ENCODE data around the gene CD81.

CD81 gene

DNA sequence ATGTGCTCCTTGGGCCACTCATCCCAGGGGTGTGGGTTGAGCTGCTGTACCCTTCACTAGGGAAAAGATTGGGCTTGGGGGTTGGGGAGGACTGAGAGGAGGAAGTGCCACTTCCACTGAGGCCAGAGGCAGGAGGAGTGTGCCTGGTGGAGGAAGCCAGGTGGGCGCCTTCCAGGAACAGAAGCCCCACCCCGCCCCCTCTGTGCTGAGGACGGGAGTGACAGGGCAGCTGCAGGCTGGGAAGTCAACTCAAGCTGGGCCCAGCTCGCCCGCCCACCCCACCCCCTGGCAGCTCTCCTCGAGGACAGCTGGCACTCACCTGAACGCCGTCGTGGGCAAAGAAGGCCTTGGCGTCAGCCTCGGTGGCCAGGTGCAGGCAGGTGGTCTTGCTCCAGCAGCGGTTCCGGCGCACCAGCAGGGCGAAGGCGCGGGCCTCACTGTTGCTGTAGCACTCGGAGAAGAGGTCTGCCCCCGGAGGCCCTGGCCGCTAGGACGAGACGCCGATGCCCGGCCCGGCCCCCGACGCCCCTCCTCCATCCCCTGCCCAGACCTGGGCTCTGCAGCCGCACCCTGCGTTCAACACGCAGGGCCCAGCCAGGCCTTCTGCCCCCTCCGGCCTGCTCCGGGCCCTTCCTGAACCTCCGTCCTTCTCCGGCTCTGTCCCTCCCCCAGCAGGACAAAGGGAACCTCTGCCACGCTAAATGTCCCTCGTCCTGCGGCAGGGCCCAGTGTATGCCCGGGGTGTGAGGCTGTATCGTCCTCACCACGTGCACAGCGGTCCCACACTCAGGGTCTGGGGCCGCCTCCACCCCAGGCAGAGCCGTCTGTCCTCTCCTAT is 36.9 kb downstream of the CD81 start:
- H3K4me3 ChIP-seq (ENCODE audit: low read length): no peak overlapping the region
- no peak for DNase-seq (ENCODE audit: low read depth)
- TF ChIP-seq, protein P1, sequence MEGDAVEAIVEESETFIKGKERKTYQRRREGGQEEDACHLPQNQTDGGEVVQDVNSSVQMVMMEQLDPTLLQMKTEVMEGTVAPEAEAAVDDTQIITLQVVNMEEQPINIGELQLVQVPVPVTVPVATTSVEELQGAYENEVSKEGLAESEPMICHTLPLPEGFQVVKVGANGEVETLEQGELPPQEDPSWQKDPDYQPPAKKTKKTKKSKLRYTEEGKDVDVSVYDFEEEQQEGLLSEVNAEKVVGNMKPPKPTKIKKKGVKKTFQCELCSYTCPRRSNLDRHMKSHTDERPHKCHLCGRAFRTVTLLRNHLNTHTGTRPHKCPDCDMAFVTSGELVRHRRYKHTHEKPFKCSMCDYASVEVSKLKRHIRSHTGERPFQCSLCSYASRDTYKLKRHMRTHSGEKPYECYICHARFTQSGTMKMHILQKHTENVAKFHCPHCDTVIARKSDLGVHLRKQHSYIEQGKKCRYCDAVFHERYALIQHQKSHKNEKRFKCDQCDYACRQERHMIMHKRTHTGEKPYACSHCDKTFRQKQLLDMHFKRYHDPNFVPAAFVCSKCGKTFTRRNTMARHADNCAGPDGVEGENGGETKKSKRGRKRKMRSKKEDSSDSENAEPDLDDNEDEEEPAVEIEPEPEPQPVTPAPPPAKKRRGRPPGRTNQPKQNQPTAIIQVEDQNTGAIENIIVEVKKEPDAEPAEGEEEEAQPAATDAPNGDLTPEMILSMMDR (IDR thresholded peaks at IDR 0.05; ENCODE audit: insufficient read depth, low read depth, low read length, missing control alignments): no peak

DNA sequence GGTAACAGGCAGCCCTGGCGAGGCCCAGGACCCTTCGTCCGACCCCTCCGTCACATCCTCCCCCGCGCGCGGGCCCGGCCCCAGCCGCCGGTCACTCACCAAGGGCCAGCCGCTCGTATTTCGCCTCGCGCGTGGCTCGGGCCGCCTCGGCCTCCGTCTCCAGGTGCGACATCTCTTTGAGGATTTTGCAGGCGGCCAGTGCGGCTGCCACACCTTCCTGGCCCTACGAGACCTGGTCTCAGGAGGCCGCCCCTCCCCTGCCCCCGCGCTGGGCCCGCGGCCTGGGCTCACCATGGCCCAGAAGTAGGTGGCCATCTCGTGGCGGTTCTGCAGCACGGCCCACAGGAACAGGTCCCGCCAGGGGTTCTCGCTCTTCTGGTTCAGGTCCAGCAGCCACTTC is 37.5 kb downstream of the CD81 start:
- H3K4me3 ChIP-seq (ENCODE audit: low read length): no peak overlapping the region
- no peak for DNase-seq (ENCODE audit: low read depth)
- TF ChIP-seq, protein P1 (IDR thresholded peaks at IDR 0.05; ENCODE audit: insufficient read depth, low read depth, low read length, missing control alignments): no peak

DNA sequence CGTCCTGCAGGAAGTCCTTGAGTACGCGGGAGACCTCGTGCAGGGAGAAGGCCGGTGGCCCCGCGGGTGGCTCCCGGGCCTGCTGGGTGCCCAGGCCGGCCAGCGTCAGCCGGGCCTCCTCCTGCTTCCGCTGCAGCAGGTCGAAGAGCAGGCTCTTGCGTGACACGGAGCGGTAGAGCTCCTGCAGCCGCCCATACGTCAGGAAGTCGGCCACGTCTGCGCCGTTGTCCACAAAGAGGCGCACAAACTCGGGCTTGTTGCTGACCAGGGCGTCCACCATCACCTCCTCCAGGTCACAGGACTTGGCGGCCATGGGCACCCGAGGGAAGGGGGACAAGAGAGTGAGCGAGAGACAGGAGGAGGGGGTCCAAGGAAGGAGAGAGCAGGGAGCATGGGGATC is 38.1 kb downstream of the CD81 start:
- no peak overlapping the region for H3K4me3 ChIP-seq (ENCODE audit: low read length)
- DNase-seq (ENCODE audit: low read depth): no peak
- TF ChIP-seq, protein P1 (IDR thresholded peaks at IDR 0.05; ENCODE audit: insufficient read depth, low read depth, low read length, missing control alignments): no peak

DNA sequence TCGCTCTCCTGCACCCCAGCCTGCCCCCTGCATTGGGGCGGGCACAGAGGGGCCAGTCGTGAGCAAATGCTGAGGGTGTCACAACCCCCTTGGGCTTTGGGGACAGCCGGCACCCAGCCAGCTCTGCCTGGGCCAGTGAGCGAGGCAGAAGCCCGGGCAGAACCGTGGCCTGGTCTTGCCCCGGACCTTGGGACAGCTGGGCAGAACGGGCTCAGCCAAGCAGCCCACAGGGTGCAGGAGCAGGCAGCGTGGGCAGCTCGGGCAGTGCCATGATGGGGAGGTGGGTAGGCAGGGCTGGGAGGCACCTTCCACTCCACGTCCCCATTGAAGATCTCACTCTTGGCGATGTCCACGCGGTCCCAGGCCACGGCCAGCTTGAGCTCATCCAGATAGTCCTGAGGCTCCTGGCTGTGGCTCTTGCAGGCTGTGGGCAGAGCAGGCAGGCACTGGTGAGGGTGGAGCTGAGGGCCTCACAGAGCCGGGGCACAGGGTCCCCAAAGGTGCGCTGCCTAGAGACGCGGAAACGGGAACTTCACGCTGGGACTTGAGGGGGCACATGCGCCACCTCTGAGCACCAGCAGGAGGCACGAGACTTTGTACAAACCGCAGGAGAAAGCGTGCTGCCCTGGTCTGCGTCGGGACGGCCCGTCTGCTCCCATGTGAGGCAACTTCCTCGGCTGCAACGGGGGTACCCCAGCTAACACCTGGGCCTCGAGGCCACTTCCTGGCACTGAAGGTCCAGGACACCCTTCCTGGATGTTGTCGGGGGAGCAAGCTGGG is 38.7 kb downstream of the CD81 start:
- no peak overlapping the region for H3K4me3 ChIP-seq (ENCODE audit: low read length)
- DNase-seq (ENCODE audit: low read depth): no peak
- TF ChIP-seq, protein P1 (IDR thresholded peaks at IDR 0.05; ENCODE audit: insufficient read depth, low read depth, low read length, missing control alignments): no peak

DNA sequence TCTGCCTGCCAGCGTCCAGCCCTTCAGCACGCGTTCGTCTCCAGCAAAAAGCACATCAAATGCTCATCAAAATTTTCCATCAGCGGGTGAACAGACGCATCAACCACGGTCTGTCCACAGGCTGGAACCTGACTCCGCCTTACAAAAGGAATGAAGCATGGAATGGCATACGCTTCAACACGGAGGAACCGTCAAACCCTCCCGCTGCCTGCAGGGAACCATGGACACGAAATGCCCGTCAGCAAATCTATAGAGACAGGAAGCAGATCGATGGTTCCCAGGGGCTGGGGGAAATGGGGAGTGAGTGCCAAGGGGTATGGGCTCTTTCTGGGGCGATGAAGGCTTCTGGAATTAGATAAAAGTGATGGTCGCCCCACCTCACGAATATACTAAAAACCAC is 39.7 kb downstream of the CD81 start:
- DNase-seq (ENCODE audit: low read depth): no peak
- TF ChIP-seq, protein P1 (IDR thresholded peaks at IDR 0.05; ENCODE audit: insufficient read depth, low read depth, low read length, missing control alignments): no peak
- no peak overlapping the region for H3K4me3 ChIP-seq (ENCODE audit: low read length)

DNA sequence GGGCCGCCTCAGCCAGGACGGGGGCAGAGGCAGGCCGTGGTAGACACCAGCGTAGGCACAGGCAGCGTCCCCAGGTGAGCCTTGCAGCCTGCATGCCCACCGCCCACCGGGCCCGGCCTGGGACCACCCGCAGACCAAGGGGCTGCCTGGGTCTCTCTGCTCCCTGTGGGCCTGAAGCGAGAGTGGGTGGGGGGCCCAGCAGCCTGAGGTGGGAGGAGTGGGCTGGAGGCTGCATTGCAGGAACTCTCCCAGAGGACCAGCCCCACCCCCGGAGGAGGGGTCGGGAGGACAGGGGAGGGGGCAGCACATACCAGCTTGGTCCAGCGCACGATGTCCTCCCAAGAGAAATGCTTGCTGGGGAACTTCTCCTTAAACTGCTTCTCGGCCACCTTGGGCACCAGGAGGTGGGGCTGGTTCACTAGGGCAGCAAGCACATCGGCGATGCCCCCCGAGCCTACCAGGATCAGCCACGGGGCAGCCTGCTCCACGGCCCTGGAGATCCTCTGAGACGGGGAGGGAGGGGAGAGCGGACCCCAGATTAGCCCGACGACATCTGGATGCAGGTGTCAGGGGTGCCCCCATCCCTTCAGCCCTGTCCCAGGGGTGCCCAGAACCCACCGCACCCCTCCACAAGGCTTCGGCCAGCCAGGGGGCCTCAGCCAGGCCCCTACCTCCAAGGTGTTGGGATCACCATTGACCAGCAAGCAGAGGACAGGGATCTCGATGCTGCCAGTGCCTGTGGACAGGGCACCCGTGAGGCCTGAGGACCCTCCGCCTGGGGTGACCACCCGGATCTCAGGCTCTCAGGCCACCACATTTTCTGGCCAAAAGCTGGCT is 41.0 kb downstream of the CD81 start:
- TF ChIP-seq, protein P1 (IDR thresholded peaks at IDR 0.05; ENCODE audit: insufficient read depth, low read depth, low read length, missing control alignments): no peak
- H3K4me3 ChIP-seq (ENCODE audit: low read length): no peak overlapping the region
- DNase-seq (ENCODE audit: low read depth): no peak

All from epithelial cell of esophagus (primary cell).